GM18505 (cell line): ENCODE results near the gene MTFR1L.

Experiments
- ATAC-seq: cut with Tn5 transposase; IDR thresholded peaks from one replicate; pipeline ENCODE4 v1.9.1; 2021; ENCODE audit not compliant: unreplicated experiment
- POLR2A ChIP-seq: IDR thresholded peaks from 4 replicates; pipeline ENCODE4 v1.6.1; 2011; ENCODE audit warnings: borderline replicate concordance; ENCODE audit not compliant: insufficient read depth, insufficient read length; ENCODE audit errors: extremely low read depth

Gene MTFR1L

GRCh38 chr1:25819491-25820246 is at the start of gene MTFR1L:
Gene MTFR1L (plus strand): TSS chr1:25819954. CDS start chr1:25823105, 3,151 bp downstream.
- peak; percentile 85 for ATAC-seq
- peak; percentile 87 for TF ChIP-seq POLR2A

GRCh38 chr1:25770541-25771220 is 49.1 kb upstream of the MTFR1L start:
- ATAC-seq: no peak
- no peak for TF ChIP-seq POLR2A

GRCh38 chr1:25771221-25772114 is 48.3 kb upstream of the MTFR1L start:
- TF ChIP-seq POLR2A: no peak
- ATAC-seq: no peak

GRCh38 chr1:25772164-25772563 is 47.6 kb upstream of the MTFR1L start:
- ATAC-seq: no peak
- TF ChIP-seq POLR2A: no peak

- ATAC-seq: no peak
These were observed 47.0 kb upstream of the MTFR1L start for GRCh38 chr1:25772692-25773245.

GRCh38 chr1:25773441-25774125 is 46.2 kb upstream of the MTFR1L start:
- ATAC-seq: no peak

More at GRCh38 chr1:25772692-25773245, 47.0 kb upstream of the MTFR1L start:
- no peak for TF ChIP-seq POLR2A

GRCh38 chr1:25774206-25774803 is 45.4 kb upstream of the MTFR1L start:
- no peak for ATAC-seq
- TF ChIP-seq POLR2A: no peak

More at GRCh38 chr1:25773441-25774125, 46.2 kb upstream of the MTFR1L start:
- TF ChIP-seq POLR2A: no peak

- ATAC-seq: no peak
- no peak for TF ChIP-seq POLR2A
These were observed 44.6 kb upstream of the MTFR1L start for GRCh38 chr1:25774921-25775771.

GRCh38 chr1:25779388-25779787 is 40.4 kb upstream of the MTFR1L start:
- TF ChIP-seq POLR2A: no peak
- no peak for ATAC-seq

- no peak for TF ChIP-seq POLR2A
- ATAC-seq: no peak
These were observed 39.9 kb upstream of the MTFR1L start for GRCh38 chr1:25779894-25780293.
